Vagina (tissue), 2 donors: Measurements from ENCODE around the gene SLC22A23.
"Not testable (repeated sequence)": the region's sequence is repeated elsewhere in the genome, so short reads cannot be mapped to it uniquely, and the experiment has no call there.

Experiments
- POLR2A ChIP-seq, 2 donors: fragments of 450-650 bp; IDR thresholded peaks; one replicate each; pipeline ENCODE4 v1.6.1; 2017; ENCODE audit warnings: antibody characterized with exemption in 2 of 2, mild to moderate bottlenecking in 2 of 2, moderate library complexity in 2 of 2
- TF ChIP-seq, protein P1 (sequence below), 3 experiments: fragments of 450-650 bp in 2 of 3; fragments of 200-600 bp in 1 of 3; sonication (generic) in 1 of 3; IDR thresholded peaks; one replicate each; pipeline ENCODE4 v1.5.1; 2017 to 2019; ENCODE audit warnings: antibody characterized with exemption in 3 of 3, mild to moderate bottlenecking in 2 of 3, moderate library complexity in 2 of 3

DNA sequence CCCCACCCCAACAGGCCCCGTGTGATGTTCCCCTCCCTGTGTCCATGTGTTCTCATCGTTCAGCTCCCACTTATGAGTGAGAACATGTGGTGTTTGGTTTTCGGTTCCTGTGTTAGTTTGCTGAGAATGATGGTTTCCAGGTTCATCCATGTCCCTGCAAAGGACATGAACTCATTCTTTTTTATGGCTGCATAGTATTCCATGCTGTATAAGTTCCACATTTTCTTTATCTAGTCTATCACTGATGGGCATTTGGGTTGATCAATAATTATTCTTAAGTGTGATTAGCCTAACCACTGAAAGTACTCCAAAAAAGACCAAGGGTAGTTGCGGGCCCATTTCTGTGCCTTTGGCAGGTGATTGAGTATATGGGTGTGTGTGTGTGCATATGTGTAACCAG lies 215.1 kb downstream of the SLC22A23 start:
- TF ChIP-seq, protein P1, sequence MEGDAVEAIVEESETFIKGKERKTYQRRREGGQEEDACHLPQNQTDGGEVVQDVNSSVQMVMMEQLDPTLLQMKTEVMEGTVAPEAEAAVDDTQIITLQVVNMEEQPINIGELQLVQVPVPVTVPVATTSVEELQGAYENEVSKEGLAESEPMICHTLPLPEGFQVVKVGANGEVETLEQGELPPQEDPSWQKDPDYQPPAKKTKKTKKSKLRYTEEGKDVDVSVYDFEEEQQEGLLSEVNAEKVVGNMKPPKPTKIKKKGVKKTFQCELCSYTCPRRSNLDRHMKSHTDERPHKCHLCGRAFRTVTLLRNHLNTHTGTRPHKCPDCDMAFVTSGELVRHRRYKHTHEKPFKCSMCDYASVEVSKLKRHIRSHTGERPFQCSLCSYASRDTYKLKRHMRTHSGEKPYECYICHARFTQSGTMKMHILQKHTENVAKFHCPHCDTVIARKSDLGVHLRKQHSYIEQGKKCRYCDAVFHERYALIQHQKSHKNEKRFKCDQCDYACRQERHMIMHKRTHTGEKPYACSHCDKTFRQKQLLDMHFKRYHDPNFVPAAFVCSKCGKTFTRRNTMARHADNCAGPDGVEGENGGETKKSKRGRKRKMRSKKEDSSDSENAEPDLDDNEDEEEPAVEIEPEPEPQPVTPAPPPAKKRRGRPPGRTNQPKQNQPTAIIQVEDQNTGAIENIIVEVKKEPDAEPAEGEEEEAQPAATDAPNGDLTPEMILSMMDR (IDR thresholded peaks at IDR 0.05) = not testable (repeated sequence)
- not testable (repeated sequence) for TF ChIP-seq POLR2A (IDR thresholded peaks at IDR 0.05)
